ENCODE results near the gene ZNF653. TPM values are rescaled to one million over a fixed set of nuclear protein-coding genes. Genes with fewer than 3 reads are reported as not detected.

Gene ZNF653, protein sequence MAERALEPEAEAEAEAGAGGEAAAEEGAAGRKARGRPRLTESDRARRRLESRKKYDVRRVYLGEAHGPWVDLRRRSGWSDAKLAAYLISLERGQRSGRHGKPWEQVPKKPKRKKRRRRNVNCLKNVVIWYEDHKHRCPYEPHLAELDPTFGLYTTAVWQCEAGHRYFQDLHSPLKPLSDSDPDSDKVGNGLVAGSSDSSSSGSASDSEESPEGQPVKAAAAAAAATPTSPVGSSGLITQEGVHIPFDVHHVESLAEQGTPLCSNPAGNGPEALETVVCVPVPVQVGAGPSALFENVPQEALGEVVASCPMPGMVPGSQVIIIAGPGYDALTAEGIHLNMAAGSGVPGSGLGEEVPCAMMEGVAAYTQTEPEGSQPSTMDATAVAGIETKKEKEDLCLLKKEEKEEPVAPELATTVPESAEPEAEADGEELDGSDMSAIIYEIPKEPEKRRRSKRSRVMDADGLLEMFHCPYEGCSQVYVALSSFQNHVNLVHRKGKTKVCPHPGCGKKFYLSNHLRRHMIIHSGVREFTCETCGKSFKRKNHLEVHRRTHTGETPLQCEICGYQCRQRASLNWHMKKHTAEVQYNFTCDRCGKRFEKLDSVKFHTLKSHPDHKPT
- 10.3 to 13.4 TPM (median 11.5 TPM) in 3 replicates for total RNA-seq (2021)
- percentile 48 among the genes with signal in this experiment for Bru-seq, nascent RNA
- long read RNA-seq, experiment 1, transcript ZNF653-201 (9 exons, 2,240 nt), result major isoform, 7 of 16 reads
- long read RNA-seq, experiment 1, partial matches to known transcripts, result 1 of 16 reads
- long read RNA-seq, experiment 1, other reads (novel, unspliced or antisense), result 8 of 16 reads
- long read RNA-seq, experiment 2, transcript ZNF653-201 (9 exons, 2,240 nt), result major isoform, 5 of 11 reads
- long read RNA-seq, experiment 2, partial matches to known transcripts, result 1 of 11 reads
- long read RNA-seq, experiment 2, other reads (novel, unspliced or antisense), result 3 of 11 reads
- long read RNA-seq, experiment 3, result 0 reads

DNA sequence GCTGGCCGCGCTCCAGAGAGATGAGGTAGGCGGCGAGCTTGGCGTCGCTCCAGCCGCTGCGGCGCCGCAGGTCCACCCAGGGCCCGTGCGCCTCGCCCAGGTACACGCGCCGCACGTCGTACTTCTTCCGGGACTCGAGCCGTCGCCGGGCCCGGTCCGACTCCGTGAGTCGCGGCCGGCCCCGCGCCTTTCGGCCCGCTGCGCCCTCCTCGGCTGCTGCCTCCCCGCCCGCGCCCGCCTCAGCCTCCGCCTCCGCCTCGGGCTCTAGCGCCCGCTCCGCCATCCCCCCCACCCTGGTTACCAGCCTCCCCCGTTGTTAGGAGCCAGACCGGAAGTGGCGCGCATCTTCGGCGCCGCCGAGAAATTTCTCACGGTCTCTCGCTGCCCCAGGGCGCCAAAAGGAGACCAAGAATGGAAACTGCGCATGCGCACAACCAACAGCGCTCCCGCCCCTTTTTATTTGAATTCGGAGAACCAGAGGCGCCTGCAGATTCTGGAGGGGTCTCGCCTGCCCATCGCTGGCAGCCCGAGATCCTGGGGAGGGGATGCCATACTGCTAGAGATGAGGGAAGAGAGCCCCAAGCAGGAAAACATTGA, at the start of gene ZNF653:
Gene ZNF653 (minus strand): TSS at position 336 of the 597 bp plus-strand sequence. CDS start 53 bp downstream, at position 283.
- Mint-ChIP-seq H3K27me3 (ENCODE audit: low read depth) (no peaks in the 10 kb centered on the region), H3K4me1 (peaks cover 8% of the 10 kb centered on the region)
- TF ChIP-seq, protein P1, sequence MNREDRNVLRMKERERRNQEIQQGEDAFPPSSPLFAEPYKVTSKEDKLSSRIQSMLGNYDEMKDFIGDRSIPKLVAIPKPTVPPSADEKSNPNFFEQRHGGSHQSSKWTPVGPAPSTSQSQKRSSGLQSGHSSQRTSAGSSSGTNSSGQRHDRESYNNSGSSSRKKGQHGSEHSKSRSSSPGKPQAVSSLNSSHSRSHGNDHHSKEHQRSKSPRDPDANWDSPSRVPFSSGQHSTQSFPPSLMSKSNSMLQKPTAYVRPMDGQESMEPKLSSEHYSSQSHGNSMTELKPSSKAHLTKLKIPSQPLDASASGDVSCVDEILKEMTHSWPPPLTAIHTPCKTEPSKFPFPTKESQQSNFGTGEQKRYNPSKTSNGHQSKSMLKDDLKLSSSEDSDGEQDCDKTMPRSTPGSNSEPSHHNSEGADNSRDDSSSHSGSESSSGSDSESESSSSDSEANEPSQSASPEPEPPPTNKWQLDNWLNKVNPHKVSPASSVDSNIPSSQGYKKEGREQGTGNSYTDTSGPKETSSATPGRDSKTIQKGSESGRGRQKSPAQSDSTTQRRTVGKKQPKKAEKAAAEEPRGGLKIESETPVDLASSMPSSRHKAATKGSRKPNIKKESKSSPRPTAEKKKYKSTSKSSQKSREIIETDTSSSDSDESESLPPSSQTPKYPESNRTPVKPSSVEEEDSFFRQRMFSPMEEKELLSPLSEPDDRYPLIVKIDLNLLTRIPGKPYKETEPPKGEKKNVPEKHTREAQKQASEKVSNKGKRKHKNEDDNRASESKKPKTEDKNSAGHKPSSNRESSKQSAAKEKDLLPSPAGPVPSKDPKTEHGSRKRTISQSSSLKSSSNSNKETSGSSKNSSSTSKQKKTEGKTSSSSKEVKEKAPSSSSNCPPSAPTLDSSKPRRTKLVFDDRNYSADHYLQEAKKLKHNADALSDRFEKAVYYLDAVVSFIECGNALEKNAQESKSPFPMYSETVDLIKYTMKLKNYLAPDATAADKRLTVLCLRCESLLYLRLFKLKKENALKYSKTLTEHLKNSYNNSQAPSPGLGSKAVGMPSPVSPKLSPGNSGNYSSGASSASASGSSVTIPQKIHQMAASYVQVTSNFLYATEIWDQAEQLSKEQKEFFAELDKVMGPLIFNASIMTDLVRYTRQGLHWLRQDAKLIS (CRISPR knock-in tag; IDR thresholded peaks at IDR 0.05; ENCODE audit: borderline replicate concordance), result no peak
- peak; percentile 48; the same call in 1 of the 2 replicates for TF ChIP-seq MYBL2 (CRISPR knock-in tag; IDR thresholded peaks at IDR 0.05)
- TF ChIP-seq, protein P2, sequence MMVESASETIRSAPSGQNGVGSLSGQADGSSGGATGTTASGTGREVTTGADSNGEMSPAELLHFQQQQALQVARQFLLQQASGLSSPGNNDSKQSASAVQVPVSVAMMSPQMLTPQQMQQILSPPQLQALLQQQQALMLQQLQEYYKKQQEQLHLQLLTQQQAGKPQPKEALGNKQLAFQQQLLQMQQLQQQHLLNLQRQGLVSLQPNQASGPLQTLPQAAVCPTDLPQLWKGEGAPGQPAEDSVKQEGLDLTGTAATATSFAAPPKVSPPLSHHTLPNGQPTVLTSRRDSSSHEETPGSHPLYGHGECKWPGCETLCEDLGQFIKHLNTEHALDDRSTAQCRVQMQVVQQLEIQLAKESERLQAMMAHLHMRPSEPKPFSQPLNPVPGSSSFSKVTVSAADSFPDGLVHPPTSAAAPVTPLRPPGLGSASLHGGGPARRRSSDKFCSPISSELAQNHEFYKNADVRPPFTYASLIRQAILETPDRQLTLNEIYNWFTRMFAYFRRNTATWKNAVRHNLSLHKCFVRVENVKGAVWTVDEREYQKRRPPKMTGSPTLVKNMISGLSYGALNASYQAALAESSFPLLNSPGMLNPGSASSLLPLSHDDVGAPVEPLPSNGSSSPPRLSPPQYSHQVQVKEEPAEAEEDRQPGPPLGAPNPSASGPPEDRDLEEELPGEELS (CRISPR knock-in tag; IDR thresholded peaks at IDR 0.05), result peak; percentile 77
- TF ChIP-seq, protein P3, sequence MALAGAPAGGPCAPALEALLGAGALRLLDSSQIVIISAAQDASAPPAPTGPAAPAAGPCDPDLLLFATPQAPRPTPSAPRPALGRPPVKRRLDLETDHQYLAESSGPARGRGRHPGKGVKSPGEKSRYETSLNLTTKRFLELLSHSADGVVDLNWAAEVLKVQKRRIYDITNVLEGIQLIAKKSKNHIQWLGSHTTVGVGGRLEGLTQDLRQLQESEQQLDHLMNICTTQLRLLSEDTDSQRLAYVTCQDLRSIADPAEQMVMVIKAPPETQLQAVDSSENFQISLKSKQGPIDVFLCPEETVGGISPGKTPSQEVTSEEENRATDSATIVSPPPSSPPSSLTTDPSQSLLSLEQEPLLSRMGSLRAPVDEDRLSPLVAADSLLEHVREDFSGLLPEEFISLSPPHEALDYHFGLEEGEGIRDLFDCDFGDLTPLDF (CRISPR knock-in tag; IDR thresholded peaks at IDR 0.05), result no peak
- TF ChIP-seq JUN (CRISPR knock-in tag; IDR thresholded peaks at IDR 0.05), result peak; percentile 53; the same call in 1 of the 2 replicates
- no peak for TF ChIP-seq NFYB (CRISPR knock-in tag; conservative IDR thresholded peaks at IDR 0.05; ENCODE audit: low read depth)
- no peak for TF ChIP-seq SOX15 (CRISPR knock-in tag; IDR thresholded peaks at IDR 0.05)
- TF ChIP-seq JAZF1 (CRISPR knock-in tag; IDR thresholded peaks at IDR 0.05), result no peak
- no peak for TF ChIP-seq RORB (CRISPR knock-in tag; IDR thresholded peaks at IDR 0.05)
- TF ChIP-seq, protein P4, sequence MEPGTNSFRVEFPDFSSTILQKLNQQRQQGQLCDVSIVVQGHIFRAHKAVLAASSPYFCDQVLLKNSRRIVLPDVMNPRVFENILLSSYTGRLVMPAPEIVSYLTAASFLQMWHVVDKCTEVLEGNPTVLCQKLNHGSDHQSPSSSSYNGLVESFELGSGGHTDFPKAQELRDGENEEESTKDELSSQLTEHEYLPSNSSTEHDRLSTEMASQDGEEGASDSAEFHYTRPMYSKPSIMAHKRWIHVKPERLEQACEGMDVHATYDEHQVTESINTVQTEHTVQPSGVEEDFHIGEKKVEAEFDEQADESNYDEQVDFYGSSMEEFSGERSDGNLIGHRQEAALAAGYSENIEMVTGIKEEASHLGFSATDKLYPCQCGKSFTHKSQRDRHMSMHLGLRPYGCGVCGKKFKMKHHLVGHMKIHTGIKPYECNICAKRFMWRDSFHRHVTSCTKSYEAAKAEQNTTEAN (CRISPR knock-in tag; IDR thresholded peaks at IDR 0.05), result no peak
- TF ChIP-seq, protein P5, sequence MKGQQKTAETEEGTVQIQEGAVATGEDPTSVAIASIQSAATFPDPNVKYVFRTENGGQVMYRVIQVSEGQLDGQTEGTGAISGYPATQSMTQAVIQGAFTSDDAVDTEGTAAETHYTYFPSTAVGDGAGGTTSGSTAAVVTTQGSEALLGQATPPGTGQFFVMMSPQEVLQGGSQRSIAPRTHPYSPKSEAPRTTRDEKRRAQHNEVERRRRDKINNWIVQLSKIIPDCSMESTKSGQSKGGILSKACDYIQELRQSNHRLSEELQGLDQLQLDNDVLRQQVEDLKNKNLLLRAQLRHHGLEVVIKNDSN (CRISPR knock-in tag; IDR thresholded peaks at IDR 0.05), result no peak
- no peak for TF ChIP-seq ZNF138 (CRISPR knock-in tag; conservative IDR thresholded peaks at IDR 0.05)
- TF ChIP-seq, protein P6, sequence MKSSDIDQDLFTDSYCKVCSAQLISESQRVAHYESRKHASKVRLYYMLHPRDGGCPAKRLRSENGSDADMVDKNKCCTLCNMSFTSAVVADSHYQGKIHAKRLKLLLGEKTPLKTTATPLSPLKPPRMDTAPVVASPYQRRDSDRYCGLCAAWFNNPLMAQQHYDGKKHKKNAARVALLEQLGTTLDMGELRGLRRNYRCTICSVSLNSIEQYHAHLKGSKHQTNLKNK (CRISPR knock-in tag; IDR thresholded peaks at IDR 0.05), result no peak
- TF ChIP-seq ESRRA (CRISPR knock-in tag; IDR thresholded peaks at IDR 0.05; ENCODE audit: borderline replicate concordance), result peak; percentile 76; the same call in 1 of the 2 replicates
- TF ChIP-seq, protein P7, sequence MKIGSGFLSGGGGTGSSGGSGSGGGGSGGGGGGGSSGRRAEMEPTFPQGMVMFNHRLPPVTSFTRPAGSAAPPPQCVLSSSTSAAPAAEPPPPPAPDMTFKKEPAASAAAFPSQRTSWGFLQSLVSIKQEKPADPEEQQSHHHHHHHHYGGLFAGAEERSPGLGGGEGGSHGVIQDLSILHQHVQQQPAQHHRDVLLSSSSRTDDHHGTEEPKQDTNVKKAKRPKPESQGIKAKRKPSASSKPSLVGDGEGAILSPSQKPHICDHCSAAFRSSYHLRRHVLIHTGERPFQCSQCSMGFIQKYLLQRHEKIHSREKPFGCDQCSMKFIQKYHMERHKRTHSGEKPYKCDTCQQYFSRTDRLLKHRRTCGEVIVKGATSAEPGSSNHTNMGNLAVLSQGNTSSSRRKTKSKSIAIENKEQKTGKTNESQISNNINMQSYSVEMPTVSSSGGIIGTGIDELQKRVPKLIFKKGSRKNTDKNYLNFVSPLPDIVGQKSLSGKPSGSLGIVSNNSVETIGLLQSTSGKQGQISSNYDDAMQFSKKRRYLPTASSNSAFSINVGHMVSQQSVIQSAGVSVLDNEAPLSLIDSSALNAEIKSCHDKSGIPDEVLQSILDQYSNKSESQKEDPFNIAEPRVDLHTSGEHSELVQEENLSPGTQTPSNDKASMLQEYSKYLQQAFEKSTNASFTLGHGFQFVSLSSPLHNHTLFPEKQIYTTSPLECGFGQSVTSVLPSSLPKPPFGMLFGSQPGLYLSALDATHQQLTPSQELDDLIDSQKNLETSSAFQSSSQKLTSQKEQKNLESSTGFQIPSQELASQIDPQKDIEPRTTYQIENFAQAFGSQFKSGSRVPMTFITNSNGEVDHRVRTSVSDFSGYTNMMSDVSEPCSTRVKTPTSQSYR (CRISPR knock-in tag; IDR thresholded peaks at IDR 0.05), result no peak
- TF ChIP-seq, protein P8, sequence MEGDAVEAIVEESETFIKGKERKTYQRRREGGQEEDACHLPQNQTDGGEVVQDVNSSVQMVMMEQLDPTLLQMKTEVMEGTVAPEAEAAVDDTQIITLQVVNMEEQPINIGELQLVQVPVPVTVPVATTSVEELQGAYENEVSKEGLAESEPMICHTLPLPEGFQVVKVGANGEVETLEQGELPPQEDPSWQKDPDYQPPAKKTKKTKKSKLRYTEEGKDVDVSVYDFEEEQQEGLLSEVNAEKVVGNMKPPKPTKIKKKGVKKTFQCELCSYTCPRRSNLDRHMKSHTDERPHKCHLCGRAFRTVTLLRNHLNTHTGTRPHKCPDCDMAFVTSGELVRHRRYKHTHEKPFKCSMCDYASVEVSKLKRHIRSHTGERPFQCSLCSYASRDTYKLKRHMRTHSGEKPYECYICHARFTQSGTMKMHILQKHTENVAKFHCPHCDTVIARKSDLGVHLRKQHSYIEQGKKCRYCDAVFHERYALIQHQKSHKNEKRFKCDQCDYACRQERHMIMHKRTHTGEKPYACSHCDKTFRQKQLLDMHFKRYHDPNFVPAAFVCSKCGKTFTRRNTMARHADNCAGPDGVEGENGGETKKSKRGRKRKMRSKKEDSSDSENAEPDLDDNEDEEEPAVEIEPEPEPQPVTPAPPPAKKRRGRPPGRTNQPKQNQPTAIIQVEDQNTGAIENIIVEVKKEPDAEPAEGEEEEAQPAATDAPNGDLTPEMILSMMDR (IDR thresholded peaks at IDR 0.05), result no peak
- TF ChIP-seq NFE2L1 (CRISPR knock-in tag; IDR thresholded peaks at IDR 0.05), result no peak

More for the DNA sequence above, at the start of gene ZNF653:
- Mint-ChIP-seq H3K4me3 (peak within 1 kb of the TSS; percentile 87), H3K36me3 (no peaks in the 10 kb centered on the region), H3K9me3 (no peaks in the 10 kb centered on the region), H3K27ac (peak within 1 kb of the TSS; percentile 91)
- ChIA-PET CTCF (interaction anchor here (0.5 to 1.4 kb wide), 3 partner anchors 23 to 256 kb away, joined by 3 to 5 read pairs (median 4); no protein-coding TSS in a partner anchor), POLR2A (interaction anchor here (0.7 kb wide), 1 partner anchor 98 kb away, joined by 3 read pairs; no protein-coding TSS in a partner anchor)
- ATAC-seq (peak; percentile 17), DNase-seq (ENCODE audit: low spot score) (peak; percentile 96)
